Activated CD4-positive, alpha-beta T cell treated with anti-CD3 and anti-CD28 coated beads, Interleukin-2, amount 50 U/mL, for 48 hours (primary cell): ENCODE data around the gene POLN.

Experiments used
- DNase-seq, 2 experiments: peaks; one replicate each; pipeline ENCODE4 v3.0.0-alpha.2; 2020

Gene POLN

GRCh38 chr4:2155246-2155645, 86.7 kb downstream of the POLN start:
- no peak for DNase-seq

- no peak for DNase-seq
These were observed 87.6 kb downstream of the POLN start for GRCh38 chr4:2154215-2154740.

DNA sequence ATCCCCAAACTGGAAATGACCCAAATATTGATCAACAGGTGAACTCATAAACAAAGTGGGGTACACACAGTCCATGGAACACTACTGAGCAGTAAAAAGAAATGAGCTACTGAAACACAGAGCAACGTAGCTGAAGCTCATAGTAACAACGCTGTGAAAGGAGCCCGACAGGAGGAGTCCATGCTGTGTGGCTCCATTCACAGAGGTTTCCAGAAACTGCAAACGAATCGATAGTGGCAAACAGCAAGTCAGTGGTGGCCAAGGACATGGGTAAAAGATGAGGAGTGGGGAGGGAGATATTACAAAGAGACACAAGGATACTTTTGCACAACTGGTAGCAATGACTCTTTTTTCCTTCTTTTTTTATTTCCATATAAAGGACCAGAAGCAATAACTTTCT, 90.4 kb downstream of the POLN start:
- DNase-seq = no peak

DNA sequence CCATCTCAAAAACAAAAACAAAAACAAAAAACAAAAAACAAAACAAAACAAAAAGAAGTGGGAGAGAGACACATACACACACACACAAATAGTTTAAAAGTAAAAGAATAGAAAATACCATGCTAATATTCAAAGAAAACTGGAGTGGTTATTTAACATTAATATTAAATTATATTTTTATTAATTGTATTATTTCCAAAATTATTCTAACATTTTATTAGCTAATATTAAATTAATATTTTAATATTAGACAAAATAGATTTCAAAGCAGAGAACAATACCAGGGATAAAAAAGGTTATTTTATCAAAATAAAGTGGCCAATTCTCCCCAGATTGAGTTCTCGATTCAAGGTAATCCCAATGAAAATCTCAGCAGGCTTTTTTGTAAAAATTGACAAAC, 91.8 kb downstream of the POLN start:
- no peak for DNase-seq

GRCh38 chr4:2142630-2143427, 99.1 kb downstream of the POLN start:
- no peak for DNase-seq

DNA sequence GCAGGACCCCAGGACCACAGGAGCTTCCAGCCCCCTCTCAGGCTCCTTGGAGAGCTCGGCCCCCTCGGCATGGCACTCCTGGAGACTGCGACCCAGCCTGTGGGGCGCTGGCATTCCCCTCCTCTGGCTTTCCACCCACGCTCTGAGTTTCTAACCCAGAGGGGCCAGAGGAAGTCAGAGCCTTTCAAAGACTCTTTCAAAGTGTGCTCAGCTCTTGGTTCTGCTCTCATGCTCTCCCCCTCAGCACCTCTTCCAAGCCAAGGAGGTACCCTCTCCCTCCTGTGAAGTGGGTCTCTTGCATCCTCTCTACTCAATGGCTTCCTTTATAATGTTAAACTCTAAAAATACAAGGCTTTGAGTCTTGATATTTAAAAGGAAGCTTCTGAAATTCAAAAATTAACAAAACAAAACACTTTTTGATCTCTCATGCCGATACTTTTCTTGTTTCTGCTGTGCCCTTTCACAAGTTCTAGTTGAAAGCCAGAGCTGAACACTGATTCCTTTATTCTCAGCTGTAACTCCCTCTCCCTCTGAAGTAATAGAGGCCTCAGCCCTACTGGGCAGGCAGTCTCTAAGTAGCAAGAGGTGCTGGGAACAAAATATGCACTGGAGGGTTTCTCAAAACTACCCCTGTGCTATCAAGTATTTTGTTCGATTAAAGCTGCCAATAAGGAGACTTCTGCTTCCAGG, 100.0 kb downstream of the POLN start:
- peak in 1 of 2 experiments; percentile 10 for DNase-seq

DNA sequence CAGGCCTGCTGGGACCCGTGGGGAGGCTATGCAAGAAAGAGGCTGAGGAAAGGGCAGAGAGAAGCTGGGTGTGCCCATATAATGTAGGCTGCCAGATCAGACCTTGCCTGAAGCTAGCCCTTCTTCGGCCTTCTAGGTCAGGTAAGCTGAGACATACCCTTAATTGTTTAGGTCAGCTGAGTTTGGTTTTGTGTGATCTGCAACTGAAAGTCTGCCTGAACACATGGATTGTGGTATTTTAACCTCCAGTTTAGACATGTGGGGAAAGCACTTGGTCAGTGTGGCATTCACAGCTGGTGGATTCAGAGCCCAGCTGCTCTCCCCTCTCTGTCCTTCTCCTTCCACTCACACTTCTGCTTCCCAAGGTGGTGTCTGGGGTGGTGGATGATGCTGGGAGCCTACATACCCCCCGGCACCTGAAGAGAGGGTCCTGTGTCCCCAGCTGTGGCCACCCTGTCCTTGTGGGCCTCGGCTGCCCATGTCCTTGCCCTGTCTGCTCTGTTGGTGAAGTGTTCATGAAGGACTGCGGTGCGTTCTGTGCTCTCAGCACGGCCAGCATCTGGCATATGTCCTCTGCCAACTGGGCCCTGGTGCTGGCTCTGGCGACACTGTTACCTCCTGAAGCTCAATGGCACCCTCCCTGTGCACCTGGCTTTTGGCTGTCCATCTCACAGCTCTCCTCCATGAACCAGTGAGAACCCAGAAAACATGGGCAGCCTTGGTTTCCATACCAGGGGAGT, 100.7 kb downstream of the POLN start:
- no peak for DNase-seq

GRCh38 chr4:2138846-2139500, 102.9 kb downstream of the POLN start:
- DNase-seq = no peak

DNA sequence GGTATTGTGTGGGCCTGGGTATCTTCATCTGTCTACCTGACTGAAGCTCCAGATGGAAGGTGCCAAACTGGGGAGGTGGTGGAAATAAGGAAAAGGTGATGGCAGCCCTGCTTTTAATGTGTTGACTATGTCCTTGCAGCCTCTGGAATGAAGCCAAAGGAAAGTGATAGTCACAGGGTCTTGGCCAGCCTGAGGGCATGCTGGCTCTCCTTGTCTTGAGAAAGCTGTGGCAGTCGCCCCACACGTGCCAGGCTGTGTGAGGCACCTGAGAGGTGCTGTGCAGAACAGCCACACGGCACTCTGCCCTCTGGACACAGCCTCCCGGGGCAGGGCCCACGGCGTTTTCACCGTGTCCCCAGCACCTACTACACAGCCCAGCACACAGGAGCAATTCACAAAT, 105.2 kb downstream of the POLN start:
- no peak for DNase-seq

GRCh38 chr4:2135083-2135482, 106.8 kb downstream of the POLN start:
- no peak for DNase-seq

- no peak for DNase-seq
These were observed 109.5 kb downstream of the POLN start for GRCh38 chr4:2132438-2132837.

DNA sequence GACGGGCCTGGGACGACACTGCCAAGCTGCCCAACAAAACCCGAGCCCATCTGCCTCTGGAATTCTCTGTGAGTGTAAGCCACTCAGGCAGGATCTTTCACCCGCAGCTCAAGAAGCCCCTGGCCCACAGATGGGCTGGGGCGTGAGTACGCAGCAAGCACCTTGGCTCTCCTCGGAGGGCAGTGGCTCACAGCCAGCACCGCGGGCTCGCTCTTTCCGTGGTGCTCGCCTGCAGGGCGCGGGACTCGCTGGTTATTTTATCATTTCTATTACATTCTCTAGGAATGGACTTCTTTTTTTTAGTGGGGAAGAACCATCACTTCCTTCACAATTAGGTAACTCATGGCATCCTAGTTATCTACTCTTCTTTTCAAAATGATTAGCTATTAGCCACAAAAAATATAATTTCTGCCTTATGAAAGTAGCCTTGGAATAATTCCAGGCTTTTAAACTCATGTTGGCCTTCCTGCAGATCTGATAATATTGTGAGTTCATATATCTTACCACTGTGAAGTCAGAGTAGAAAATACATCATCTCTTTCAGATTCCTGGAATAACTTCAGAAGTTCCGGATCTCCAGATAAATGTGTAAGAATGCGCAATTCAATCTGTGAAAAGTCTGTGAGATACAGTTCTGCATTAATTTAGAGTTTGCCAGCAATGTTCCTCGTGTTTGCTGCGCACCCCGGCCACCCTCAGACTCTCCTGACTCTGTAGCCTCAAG, 114.2 kb downstream of the POLN start:
- DNase-seq = no peak

DNA sequence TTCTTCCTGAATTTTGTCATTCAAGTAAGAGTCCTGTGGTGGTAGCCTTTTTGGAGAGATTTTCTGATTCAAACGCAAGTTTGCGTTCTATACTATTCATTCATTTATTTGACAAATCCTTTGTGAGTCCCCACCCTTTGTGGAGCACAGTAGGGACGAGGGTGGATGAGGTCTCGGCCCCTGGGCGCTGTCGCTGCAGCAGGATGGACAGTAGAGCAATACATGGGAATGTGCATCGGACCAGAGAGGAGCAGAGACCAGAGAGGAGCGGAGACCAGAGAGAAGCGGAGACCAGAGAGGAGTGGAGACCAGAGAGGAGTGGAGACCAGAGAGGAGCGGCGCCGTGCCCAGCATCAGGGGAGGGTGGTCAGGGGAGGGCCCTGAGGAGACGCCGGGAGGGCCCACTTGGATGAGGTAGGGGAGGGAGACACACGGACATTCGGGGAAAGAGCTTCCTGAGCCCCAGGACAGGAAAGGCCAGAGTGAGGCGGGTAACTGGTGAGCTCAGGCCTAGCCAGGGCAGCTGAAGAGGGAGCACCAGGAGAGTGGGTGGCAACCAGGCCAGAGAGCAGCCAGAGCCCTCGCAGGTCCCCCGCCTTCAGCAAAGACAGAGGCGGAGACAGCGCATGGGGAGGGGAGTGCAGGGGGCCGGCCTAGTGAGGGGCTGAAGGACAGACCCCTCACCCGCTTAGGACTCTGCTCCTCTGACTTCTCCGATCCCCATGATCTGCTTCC, 115.4 kb downstream of the POLN start:
- no peak for DNase-seq

DNA sequence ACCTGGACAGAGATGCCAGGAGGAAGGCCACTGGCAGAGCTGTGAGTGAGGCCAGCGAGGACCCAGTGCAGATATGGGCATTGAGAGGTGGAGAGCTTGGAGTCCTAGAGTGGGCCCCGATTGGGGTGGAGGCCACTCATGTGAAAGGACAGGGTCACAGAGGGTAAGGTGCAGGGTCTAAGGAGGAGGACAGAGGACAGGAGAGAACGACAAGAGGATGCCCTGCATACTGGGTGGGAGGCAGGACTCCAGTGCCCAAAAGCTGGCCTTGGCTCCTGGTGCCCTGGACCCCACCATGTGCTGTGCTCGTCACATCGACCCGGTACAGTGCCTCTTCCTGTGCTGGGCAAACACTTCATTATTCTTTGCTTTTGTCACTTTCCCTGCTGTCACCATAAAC, 116.1 kb downstream of the POLN start:
- DNase-seq = no peak

GRCh38 chr4:2125023-2125422, 116.9 kb downstream of the POLN start:
- no peak for DNase-seq

DNA sequence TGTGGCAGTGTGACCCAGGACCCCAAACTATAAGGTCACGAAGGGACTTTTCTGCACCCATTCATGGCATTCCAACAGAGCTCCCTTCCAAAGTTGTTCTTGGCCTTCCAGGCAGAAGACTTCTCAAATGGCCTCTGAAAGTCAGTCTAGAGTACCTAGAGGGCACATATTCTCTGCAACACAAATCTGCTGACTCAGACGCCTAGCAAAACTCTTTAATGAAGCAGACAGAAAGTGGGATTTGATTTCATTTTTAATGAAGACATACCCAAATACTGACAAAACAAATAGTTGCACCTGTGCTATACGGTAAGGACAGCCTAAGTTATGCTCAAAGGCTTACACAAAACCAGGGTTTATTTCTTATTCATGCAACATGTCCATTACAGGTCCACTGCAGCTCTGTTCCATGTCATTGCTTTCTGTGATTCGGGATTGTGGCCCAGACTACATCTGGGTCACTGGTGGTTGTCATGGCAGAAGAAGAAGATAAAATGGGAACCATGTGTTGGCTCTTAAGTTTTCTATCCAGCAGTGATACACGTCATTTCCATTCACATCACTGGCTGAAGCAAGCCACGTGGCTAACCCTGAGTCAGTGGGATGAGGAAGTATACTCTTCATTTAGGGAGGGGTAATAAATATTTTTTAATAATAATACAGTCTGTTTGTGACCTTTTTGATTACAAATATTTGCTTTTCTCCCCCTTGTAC, 125.1 kb downstream of the POLN start:
- DNase-seq = no peak

GRCh38 chr4:2105559-2105958, 136.4 kb downstream of the POLN start:
- no peak for DNase-seq

DNA sequence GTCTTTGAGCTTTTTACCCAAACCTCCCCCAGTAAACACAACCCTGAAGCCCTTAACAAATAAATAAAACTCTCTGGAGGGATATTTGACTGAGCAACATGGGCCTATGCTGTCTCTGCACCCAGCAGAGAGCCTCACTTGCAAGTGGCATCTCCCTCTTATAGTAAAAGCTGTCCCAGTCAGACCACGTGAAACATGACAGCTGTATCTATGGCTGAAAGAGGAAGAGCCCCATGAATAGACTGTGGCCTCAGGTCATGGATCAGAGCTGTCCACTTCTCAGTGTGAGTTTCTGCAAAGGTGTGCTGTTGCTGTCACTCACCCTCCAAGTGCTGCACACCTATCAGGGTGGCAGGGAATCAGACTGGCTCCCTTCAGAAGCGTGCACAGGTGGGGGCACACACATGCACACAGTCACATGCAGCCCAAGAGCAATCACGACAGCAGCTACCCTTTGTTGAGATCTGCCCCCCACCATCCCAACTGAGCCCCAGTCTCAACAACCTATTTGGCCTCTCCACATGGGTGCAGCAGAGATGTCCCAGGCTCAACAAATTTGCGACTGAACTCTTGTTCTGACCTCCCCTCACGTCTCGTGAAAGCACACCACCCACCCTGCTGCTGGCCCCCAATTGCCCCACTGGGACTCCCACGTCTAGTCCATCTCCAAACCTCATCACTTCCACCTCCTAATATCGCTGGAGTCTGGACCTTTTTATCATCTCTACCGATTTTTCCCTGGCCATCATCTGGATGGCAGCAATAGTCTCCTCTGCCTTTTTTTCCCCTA, 137.2 kb downstream of the POLN start:
- DNase-seq = no peak

DNA sequence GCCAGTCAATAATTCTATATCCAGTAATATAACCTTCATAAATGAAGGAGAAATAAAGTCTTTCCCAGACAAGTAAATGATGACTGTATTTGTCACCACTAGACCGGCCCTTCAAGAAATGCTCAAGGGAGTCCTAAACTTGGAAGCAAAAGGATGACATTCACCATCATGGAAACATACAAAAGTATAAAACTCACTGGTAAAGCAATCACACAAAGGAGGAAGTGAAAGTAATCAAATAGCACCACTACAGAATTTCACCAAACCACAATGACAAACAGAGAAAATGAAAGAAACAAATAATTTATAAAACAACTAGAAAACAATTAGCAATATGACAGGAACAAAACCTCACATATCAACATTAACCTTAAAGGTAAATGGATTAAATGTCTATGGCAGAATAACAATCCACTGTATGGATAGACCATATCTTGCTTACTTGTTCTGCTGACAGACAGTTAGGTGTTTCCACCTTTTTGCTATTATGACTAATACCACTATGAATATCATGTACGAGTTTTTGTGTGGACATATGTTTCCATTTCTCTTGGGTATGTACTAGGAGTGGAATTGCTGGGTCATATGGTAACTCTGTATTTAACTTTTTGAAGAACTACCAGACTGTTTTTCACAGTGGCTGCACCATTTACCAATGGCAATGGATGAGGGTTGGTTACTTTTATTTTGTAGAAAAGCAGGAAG, 137.9 kb downstream of the POLN start:
- DNase-seq = no peak
